ENCODE measurements around the gene TREML1.

GRCh38 chr6:41177695-41178094 is 23.5 kb upstream of the TREML1 start:
- TF ChIP-seq CTCF (IDR thresholded peaks at IDR 0.05) (no peak), POLR2A (IDR thresholded peaks at IDR 0.05) (no peak)

Data from esophagus squamous epithelium (tissue), 4 donors.